Heart left ventricle (tissue), 16 donors: Measurements from ENCODE around the gene PRRC2C. TPM values are rescaled to one million over a fixed set of nuclear protein-coding genes. Genes with fewer than 3 reads are reported as not detected.
"Not testable (repeated sequence)": the region's sequence is repeated elsewhere in the genome, so short reads cannot be mapped to it uniquely, and the experiment has no call there.

ENCODE experiments used
- ATAC-seq, 4 donors: fragments of 200-7000 bp; cut with Tn5 transposase; one replicate each; pipeline ENCODE4 v1.9.1; 2020 to 2022; ENCODE audit warnings: moderate library complexity in 4 of 4, mild to moderate bottlenecking in 3 of 4, moderate number of reproducible peaks in 1 of 4
- DNase-seq, 5 donors: peaks; one replicate each; pipeline ENCODE4 v3.0.0-alpha.2; 2020
- H3K27ac ChIP-seq, 12 donors: fragments of 200-600 bp; sonication (generic) in 4 of 12; one replicate each; pipeline versions ENCODE4 v1.5.0 to v1.8.0; 2016 to 2022; ENCODE audit warnings: mild to moderate bottlenecking in 2 of 12
- H3K27me3 ChIP-seq, 9 donors: fragments of 200-600 bp; sonication (generic) in 2 of 9; one replicate each; pipeline versions ENCODE4 v1.5.1 to v1.8.0; 2016 to 2022; ENCODE audit warnings: mild to moderate bottlenecking in 3 of 9
- H3K36me3 ChIP-seq, 9 donors: fragments of 200-600 bp; sonication (generic) in 2 of 9; one replicate each; pipeline versions ENCODE4 v1.5.0 to v1.8.0; 2018 to 2022; ENCODE audit warnings: mild to moderate bottlenecking in 2 of 9
- H3K4me1 ChIP-seq, 12 donors: fragments of 200-600 bp; sonication (generic) in 4 of 12; one replicate each; pipeline versions ENCODE4 v1.5.0 to v1.8.0; 2016 to 2022; ENCODE audit warnings: mild to moderate bottlenecking in 3 of 12
- H3K4me3 ChIP-seq, 12 donors: fragments of 200-600 bp; sonication (generic) in 4 of 12; one replicate each; pipeline versions ENCODE4 v1.5.0 to v1.8.0; 2017 to 2022; ENCODE audit warnings: mild to moderate bottlenecking in 9 of 12, moderate library complexity in 4 of 12
- H3K9me3 ChIP-seq, 12 donors: fragments of 200-600 bp; sonication (generic) in 4 of 12; one replicate each; pipeline versions ENCODE4 v1.5.0 to v1.8.0; 2016 to 2022; ENCODE audit warnings: mild to moderate bottlenecking in 1 of 12
- POLR2A ChIP-seq, 2 donors: fragments of 450-650 bp; IDR thresholded peaks; one replicate each; pipeline ENCODE4 v1.6.1; 2017; ENCODE audit warnings: antibody characterized with exemption in 2 of 2, mild to moderate bottlenecking in 2 of 2, moderate library complexity in 2 of 2
- WGBS, 4 donors: extraction: QIAGEN DNeasy Blood & Tissue Kit in 2 of 4; methylation state at CpG; one replicate each; pipeline versions ENCODE4 v1.1.5 to v1.1.7; 2013 to 2018; 5-methylcytosine and 5-hydroxymethylcytosine counted together
- intact Hi-C, 10 donors: fragments of 100-400 bp; cut with DNase I; formaldehyde crosslinking; loops; one replicate each; pipeline versions ENCODE4 v1.11.1 to v1.14.2; 2022
- long read RNA-seq, 3 donors: library from polyadenylated mRNA; unstranded; transcript quantifications; one replicate each; pipeline ENCODE4 v2.0.0, GENCODE V29; 2020 to 2021
- polyA plus RNA-seq, 2 donors: library from polyadenylated mRNA; stranded (reverse); fragments of 200-250 nt; gene quantifications; one replicate each; pipeline ENCODE4 v1.2.3, GENCODE V29; 2013
- total RNA-seq, 9 donors: library from RNA; depleted of rRNA in 2 of 9; stranded (reverse); fragments of >200 nt in 2 of 9; fragmentation: NEBNext Ultra II Directional in 3 of 9; extraction: Animal tissue kit (Norgen Biotek cat#: 25700) in 3 of 9; gene quantifications; one replicate each; pipeline versions ENCODE4 v1.1.0 to v1.2.4, GENCODE V29; 2016 to 2023
- TF ChIP-seq, protein P1 (sequence below), 12 donors: fragments of 200-600 bp; sonication (generic) in 4 of 12; IDR thresholded peaks; one replicate each; pipeline versions ENCODE4 v1.5.0 to v1.8.0; 2018 to 2022; ENCODE audit warnings: antibody characterized with exemption in 12 of 12, mild to moderate bottlenecking in 5 of 12
- donor health status: ischemic (EF 13 %, LVEDD 7.1; RV severe dilation, severe dysfunction).
- donor health status: healthy with polysubstance abuse.
- donor health status: DM: no; HTN: yes; CAD: no.
- donor health status: DM: no; HTN: no; CAD: no.
- donor health status: ischemic (EF 25% LVEDD 6.9; RV normal size, moderate dysfunction).
- donor health status: ischemic (EF 25% LVEDD 5.7; RV mildly dilated, moderate dysfunction).
- donor health status: healthy.
- donor health status: DM: yes; HTN: yes; CAD: no.
- donor health status: ischemic (EF 35%, LVEDD 5.7; RV mildly dilated, moderate dysfunction).
- donor health status: nonischemic (EF 11% LVEDD 7.7; RV severe dilation, severe dysfunction).
- donor health status: DM: yes; HTN: yes; CAD: no.
- donor health status: PGD.
- donor health status: ischemic (EF 29% LVEDD 5.4; RV normal size, mild dysfunction).
- donor health status: nonischemic (EF 23%, LVEDD 6.1; RV moderate dilation, normal function).

PRRC2C gene
- total RNA-seq: 100 to 1,000 TPM in 1 of 9 donors, 10 to 100 TPM in 8; 41.6 to 107 (median 62.5) TPM
- polyA plus RNA-seq: 10 to 100 TPM; 21.1 to 25.1 TPM
- long read RNA-seq, donor 1, partial matches to known transcripts: 15 of 20 reads
- long read RNA-seq, donor 1, other reads (novel, unspliced or antisense): 4 of 20 reads
- long read RNA-seq, donor 2, transcript PRRC2C-208 (12 exons, 1,931 nt): major isoform, 5 of 52 reads
- long read RNA-seq, donor 2, partial matches to known transcripts: 46 of 52 reads
- long read RNA-seq, donor 2, other reads (novel, unspliced or antisense): 1 of 52 reads
- long read RNA-seq, donor 3, partial matches to known transcripts: 24 of 27 reads
- long read RNA-seq, donor 3, other reads (novel, unspliced or antisense): 2 of 27 reads

DNA sequence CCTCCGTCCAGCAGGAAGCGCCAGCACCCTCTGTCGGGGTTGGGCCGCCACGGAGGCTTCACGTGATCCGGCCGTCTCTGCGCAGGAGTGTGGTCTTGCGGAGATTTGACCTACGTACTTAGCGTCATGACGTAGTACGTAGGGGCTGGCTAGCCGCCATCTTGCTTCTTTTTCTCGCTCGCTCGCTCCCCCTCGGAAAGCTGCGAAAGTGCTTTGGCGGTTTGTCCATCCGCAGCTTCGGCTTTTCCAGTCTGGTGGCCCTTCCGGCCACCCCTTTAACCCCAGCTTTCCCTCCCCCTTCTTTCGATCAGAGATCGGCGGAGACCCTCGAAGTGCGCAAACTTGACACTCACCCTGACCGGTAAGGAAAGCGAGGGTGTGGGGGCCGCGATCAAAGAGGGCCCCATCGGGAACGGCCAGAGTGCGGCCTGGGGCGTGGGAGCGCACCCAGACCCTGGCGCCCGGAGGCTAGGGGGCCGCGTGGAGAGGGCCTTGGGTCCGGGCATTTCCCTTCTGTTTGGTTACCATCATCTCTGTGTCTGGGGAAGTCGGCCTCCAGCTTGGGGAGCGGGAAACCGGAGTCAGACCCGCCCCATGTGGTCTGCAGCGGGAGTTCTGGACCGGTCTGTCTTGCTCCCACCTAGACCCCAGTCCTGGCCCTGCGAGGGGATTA, at the start of gene PRRC2C:
PRRC2C (plus strand) TSS at position 156 of the 673 bp plus-strand sequence. CDS start 26,559 bp downstream, outside the sequence.
- peak; percentile 99 for ATAC-seq
- DNase-seq: peak; percentile 97 to 98 (median 97)
- H3K27me3 ChIP-seq: no peaks in the 10 kb centered on the region
- H3K27ac ChIP-seq: peak within 1 kb of the TSS; percentile 83 to 99 (median 98)
- TF ChIP-seq, protein P1, sequence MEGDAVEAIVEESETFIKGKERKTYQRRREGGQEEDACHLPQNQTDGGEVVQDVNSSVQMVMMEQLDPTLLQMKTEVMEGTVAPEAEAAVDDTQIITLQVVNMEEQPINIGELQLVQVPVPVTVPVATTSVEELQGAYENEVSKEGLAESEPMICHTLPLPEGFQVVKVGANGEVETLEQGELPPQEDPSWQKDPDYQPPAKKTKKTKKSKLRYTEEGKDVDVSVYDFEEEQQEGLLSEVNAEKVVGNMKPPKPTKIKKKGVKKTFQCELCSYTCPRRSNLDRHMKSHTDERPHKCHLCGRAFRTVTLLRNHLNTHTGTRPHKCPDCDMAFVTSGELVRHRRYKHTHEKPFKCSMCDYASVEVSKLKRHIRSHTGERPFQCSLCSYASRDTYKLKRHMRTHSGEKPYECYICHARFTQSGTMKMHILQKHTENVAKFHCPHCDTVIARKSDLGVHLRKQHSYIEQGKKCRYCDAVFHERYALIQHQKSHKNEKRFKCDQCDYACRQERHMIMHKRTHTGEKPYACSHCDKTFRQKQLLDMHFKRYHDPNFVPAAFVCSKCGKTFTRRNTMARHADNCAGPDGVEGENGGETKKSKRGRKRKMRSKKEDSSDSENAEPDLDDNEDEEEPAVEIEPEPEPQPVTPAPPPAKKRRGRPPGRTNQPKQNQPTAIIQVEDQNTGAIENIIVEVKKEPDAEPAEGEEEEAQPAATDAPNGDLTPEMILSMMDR (IDR thresholded peaks at IDR 0.05): peak in 11 of 12 donors; percentile 65 to 98 (median 75)
- peak in 1 of 2 donors; percentile 73 for TF ChIP-seq POLR2A (IDR thresholded peaks at IDR 0.05)
- peaks cover 8 to 48% (median 42%) of the 10 kb centered on the region in 12 donors for H3K4me1 ChIP-seq
- intact Hi-C loops: loop anchor here in 1 of 10 donors (5.0 kb wide), 1 partner anchor 52 kb away; no protein-coding TSS in a partner anchor
- WGBS, 4 donors: 0% methylated on average over 28 to 50 of the region's 50 CpGs
- H3K9me3 ChIP-seq: no peaks in the 10 kb centered on the region
- H3K36me3 ChIP-seq: peaks cover 0 to 11% (median 0%) of the 10 kb centered on the region in 9 donors
- H3K4me3 ChIP-seq: peak within 1 kb of the TSS; percentile 65 to 98 (median 86)

DNA sequence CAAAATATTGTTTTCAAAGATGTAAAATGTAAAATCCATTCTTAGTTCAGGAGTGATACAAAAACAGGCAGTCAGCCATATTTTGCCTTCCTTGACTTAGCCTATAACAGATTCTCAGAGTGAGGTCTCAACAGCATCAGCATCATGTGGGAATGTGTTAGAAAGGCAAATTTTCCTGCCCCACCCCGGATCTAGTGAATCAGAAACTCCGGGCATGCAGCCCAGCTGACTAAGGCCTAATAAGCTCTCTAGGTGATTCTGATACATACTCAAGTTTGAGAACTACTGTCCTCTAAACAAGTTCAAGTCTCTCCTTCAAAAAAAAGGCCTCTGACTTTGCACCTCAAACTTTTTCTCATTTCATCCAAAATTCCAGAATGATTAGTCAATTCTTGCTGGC, 46.9 kb upstream of the PRRC2C start:
- peaks cover 0 to 21% (median 6%) of the 10 kb centered on the region in 12 donors for H3K4me1 ChIP-seq
- DNase-seq (peak; percentile 13 to 71 (median 55)), ATAC-seq (peak; percentile 47 to 75 (median 55))
- no peaks in the 10 kb centered on the region for H3K36me3 ChIP-seq
- no peaks in the 10 kb centered on the region for H3K27me3 ChIP-seq
- peak overlapping the region in 1 of 12 donors; percentile 3 for H3K27ac ChIP-seq
- 36 to 54% (median 48%) methylated on average over 2 of the region's 2 CpGs for WGBS, 4 donors
- H3K9me3 ChIP-seq: no peaks in the 10 kb centered on the region
- no peak overlapping the region for H3K4me3 ChIP-seq
- intact Hi-C loops: no loop called here
- TF ChIP-seq POLR2A (IDR thresholded peaks at IDR 0.05): no peak
- TF ChIP-seq, protein P1 (IDR thresholded peaks at IDR 0.05): no peak

DNA sequence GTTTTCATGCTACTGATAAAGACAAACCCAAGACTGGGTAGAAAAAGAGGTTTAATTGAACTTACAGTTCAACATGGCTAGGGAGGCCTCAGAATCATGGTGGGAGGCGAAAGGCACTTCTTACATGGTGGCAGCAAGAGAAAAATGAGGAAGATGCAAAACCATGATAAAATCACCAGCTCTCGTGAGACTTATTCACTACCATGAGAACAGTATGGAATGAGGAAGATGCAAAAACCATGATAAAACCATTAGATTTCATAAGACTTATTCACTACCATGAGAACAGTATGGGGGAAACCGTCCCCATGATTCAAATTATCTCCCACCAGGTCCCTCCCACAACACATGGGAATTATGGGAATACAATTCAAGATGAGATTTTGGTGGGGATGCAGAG, 45.1 kb upstream of the PRRC2C start:
- intact Hi-C loops, DNase-seq, H3K27ac ChIP-seq, ATAC-seq, H3K4me3 ChIP-seq, H3K4me1 ChIP-seq, H3K9me3 ChIP-seq, H3K36me3 ChIP-seq, H3K27me3 ChIP-seq: not testable (repeated sequence)
- WGBS, 4 donors: 91 to 96% (median 93%) methylated on average over 3 of the region's 3 CpGs

DNA sequence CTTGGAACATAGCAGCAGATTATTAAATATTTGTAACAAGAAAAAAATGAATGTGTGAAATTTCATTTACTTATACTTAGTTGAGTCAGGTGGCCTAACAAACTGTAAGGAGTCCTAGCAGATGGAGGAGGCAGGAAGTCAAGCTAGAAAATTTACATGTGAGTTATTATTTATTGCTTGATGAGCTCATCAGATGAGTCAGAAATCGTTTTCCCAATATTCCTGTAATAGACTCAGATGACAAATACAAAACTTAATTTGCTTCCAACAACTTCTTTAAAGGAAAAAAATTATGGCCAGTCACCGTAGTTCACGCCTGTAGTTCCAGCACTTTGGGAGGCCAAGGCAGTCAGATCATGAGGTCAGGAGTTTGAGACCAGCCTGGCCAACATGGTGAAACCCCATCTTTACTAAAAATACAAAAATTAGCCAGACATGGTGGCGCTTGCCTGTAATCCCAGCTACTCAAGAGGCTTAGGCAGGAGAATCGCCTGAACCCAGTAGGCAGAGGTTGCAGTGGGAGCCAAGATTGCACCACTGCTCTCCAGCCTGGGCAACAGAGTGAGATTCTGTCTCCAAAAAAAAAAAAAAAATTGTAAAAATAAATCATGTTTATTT, 43.9 kb upstream of the PRRC2C start:
- not testable (repeated sequence) for H3K27ac ChIP-seq

DNA sequence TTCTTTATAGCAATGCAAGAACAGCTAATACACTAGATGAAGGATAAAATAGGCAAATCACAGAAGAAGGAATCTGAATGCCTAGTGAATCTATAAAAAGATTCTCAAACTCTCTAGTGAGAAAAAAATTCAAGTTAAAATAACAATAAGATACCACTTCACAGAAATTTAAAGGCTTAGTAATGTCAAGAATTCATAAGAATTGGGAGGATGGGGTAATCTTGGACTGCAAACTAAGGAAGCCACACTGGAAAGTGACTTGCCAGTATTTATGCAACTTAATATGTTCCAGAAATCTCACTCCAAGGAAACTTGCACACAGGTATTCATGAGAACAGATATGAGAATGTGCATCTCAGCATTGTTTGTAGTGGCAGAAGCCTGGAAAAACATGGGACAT, 38.9 kb upstream of the PRRC2C start:
- Histone ChIP-seq H3K4me3 (no peak overlapping the region), H3K27me3 (no peaks in the 10 kb centered on the region), H3K36me3 (no peaks in the 10 kb centered on the region), H3K4me1 (no peaks in the 10 kb centered on the region), H3K27ac (no peak overlapping the region), H3K9me3 (no peaks in the 10 kb centered on the region)
- intact Hi-C loops: no loop called here
- ATAC-seq (no peak), DNase-seq (no peak)
- no peak for TF ChIP-seq POLR2A (IDR thresholded peaks at IDR 0.05)
- TF ChIP-seq, protein P1 (IDR thresholded peaks at IDR 0.05): no peak

More for the DNA sequence above, 43.9 kb upstream of the PRRC2C start:
- H3K27me3 ChIP-seq, H3K4me3 ChIP-seq, DNase-seq, H3K4me1 ChIP-seq, H3K9me3 ChIP-seq, H3K36me3 ChIP-seq, intact Hi-C loops, ATAC-seq: not testable (repeated sequence)
- 76 to 82% (median 80%) methylated on average over 5 of the region's 5 CpGs for WGBS, 4 donors
